Stimulated activated CD4-positive, alpha-beta T cell treated with anti-CD3 and anti-CD28 coated beads, TNF-alpha, amount 100 ng/mL, for 1 hour (primary cell): ENCODE measurements around the gene SKIC3.
A peak's percentile ranks its signal among the peaks of the same experiment; 100 is the strongest.

ENCODE experiments used
- DNase-seq, 3 donors: peaks; one replicate each; pipeline ENCODE4 v3.0.0-alpha.2; 2020; ENCODE audit warnings: low read depth in 3 of 3, low spot score in 1 of 3

Gene SKIC3

DNA sequence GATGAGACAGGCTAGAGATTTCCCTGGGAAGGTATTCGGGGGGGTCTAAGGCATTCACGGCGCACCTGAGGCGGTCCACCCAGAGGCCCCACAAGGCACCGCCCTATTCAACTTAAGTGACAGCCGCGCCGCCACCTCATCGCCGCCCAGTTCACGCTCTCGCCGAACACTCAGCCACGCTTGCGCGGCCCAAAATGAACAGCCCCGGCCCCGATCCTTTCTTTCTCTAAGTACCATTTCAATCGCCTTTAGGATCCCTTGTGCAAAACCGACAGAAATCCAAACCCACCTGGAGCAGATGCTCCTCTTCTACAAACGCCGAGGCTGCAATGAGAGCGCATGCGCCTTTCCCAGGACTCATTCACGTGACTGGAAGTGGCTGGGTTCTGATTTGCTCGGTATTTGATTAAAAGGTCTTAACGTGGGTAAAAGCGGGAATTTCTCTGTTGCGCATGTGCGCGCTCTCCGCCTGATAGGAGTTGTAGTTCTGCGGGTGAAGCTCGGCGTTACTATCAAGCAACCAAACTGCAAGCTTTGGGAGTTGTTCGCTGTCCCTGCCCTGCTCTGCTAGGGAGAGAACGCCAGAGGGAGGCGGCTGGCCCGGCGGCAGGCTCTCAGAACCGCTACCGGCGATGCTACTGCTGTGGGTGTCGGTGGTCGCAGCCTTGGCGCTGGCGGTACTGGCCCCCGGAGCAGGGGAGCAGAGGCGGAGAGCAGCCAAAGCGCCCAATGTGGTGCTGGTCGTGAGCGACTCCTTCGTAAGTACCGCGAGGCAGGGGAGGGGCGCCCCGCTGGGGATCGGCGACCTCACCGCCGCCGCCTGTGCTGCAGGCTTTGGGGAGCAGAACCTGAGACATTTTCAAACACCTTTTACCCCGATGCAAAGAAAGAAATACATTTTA is at the start of gene SKIC3, which contains the start of gene ARSK:
TSS of gene SKIC3 (minus strand) at position 331 of the 902 bp plus-strand sequence. CDS start 7,827 bp downstream, outside the sequence.
TSS of gene ARSK (plus strand) at position 455 of the 902 bp plus-strand sequence. CDS start at position 633, 178 bp downstream.
- DNase-seq = peak; percentile 75 to 87 (median 80)

DNA sequence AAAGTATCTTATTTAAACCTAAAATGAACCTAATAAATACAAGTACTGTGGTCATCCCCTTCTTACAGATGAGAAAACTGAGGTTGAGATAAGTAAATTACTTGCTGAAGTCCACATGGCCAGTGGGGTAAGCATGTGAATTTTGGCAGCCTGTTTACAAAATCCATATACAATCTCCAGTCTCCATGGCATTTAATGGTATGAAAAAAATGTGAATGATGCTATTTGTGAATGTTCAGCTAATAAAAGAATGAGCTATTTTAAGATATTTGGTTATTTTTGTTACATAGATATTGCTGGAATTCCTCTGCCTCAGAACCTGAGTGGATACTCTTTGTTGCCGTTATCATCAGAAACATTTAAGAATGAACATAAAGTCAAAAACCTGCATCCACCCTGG is 45.8 kb upstream of the SKIC3 start:
- DNase-seq = no peak

DNA sequence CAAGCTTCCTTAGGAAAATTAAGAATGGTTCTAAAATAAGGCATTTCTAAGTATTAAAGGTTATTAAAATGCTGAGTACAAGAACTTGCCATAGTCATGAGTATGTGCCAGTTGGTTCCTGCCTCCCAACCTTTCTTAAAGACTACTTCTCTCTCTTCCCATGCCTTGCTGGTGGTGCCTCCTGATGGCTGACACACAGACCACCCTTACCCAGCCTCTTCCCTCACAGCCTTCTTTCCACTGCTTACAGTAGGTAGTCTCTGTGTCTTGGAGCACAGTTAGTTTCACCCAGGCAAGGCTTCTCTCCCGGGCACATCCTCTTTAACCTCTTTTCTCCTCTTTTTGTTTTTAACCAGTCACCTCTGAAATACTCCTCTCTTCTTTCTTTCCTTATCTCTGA is 44.5 kb upstream of the SKIC3 start:
- no peak for DNase-seq

DNA sequence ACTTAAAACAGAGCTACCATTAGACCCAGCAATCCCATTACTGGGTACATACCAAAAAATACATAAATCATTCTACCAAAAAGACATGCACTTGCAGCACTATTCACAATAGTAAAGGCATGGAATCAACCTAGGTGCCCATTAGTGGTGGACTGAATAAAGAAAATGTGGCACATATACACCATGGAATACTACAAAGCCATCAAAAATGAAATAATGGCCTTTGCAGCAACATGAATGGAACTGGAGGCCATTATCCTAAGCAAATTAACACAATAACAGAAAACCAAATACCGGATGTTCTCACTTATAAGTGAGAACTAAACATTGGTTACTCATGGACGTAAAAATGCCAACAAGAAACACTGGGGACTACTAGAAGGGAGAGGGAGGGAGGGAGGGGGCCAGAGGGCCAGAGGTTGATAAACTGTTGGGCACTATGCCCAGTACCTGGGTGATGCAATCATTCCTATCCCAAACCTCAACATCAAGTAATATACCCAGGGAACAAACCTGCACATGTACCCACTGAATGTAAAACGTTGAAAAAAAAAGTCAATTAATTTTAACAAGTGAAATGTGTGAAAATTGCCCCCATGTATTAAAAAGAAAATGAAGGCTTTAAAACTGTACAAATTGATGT is 40.6 kb upstream of the SKIC3 start:
- DNase-seq = no peak

DNA sequence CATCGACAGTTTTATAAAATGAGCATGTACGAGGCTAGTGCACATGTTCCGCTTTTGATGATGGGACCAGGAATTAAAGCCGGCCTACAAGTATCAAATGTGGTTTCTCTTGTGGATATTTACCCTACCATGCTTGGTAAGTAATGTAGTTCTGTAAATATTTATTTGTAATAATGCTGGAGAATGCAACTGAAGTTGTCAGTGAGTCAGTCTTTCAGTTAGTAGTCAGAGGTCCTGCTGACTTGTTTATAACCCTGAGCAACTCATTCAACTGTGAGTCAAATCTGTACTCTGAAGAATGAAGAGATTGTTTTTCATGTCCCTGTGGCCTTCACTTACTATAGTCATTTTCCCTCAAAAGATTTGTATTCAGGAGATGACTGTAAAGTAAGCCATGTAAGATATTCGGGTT is 36.7 kb upstream of the SKIC3 start:
- DNase-seq = no peak

DNA sequence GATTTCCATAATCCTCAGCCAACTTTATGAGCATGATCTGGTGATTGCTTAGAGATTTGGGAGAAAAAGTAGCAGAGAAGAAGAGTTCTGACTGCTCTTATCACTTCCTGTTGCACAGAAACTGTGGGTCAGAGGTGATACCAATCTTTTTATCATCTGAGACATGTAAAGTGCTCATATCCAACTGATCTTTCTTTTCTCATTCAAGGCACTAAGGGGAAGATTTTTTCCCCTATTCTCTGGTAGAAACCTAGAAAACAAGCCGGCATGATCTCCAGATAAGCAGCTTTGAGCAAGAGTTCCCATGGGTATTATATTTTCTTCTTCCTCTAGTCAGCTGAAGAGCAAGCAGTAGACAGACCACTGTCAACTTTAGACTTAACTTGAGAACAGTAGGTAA is 36.1 kb upstream of the SKIC3 start:
- no peak for DNase-seq

DNA sequence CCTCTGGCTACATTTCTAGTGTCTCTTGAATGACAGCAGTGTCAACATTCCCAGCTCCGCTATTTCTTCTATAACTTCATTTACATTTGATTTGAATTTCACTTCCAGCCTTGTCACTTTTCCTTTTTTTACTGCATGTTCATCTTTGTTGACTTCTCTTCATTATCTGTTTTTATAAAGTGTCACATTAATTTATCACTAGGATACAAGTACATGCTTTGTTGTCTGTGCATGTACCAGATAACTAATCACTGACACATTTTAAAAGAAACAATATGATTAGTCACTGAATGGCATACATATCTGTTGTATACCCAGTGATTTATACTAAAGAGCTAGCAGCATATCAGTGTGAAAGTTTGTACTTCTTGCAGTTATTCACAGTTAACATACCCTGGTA is 29.2 kb upstream of the SKIC3 start:
- no peak for DNase-seq

DNA sequence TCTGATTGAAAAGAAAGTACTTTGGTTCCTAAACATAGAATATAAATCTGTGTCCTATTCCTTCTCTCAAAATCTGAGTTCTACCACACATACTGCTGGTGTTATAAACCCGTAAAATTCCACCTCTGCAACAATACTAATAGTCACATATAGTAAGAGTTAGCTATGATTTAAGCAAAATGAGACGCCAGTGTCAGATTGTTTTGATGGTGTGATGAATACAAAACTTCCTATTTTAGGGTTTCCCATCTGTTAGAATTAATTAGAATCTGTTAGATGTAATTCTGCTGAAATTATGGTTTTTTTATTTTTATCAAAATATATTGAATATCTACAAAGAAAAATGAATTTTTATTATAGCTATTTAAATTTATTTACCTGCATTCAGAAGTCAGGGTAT is 26.8 kb upstream of the SKIC3 start:
- no peak for DNase-seq

DNA sequence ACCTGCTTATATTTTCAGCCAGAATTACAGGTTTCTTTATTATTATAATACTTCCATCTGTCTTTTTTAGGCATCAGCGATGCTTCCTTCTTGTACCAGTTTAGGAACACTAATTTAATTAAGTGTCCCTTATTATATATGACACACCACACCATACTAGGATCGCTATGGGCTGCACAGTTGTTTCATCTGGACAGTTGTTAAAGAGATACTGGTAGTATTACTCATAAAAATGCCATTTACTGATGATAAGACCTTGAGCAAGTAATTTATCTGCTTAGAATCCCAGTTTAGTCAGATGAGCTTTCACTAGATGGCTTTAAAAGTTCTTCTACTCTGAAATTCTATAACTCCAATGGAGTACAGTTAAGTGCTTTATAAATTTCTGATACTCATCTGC is 17.2 kb upstream of the SKIC3 start:
- DNase-seq = no peak

DNA sequence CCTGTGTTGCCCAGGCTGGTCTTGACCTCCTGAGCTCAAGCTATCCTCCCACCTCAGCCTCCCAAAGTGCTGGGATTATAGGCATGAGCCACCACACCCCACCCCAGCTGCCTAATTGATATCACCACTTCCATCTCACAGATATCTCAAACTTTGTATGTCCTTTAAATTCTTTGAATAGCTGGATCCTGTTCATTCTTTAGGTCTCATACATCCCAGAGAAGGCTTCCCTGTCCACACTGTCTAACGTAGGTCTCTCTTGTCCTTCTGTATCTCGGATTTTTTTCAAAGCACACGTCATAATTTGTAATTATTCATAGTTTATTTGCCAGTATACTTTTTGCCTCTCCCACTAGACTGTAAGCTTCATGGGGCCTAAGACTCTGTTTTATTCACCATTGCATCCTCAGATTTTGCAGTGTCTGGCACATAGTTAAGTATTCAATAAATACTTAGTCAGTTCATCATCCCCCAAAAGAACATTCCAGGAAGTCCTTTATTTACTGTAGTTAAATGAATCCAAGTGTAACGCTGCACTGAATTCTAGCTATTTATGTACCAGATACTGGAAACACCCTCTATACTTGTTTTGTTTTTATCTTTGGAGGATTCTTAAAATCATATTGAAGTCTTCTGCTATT is 10.6 kb upstream of the SKIC3 start:
- DNase-seq = no peak

DNA sequence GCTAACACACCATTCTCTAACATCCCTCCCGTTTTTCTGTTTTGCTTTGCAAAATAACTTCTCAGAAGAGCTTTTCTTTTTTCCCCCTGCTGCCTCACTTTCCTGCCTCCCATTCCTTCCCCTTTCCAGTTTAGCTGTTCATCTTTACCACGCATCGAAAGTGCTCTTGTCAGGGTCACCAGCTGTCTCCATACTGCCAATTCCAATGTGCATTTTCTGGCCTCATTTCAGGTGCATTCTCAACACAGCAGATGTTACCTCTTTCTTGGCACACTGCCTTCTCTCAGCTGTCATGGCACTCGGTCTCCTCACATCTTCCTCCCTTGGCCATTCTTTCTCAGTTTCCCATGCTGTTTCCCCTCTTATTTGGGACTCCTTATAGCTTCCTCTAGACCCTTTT is 9.7 kb upstream of the SKIC3 start:
- no peak for DNase-seq

DNA sequence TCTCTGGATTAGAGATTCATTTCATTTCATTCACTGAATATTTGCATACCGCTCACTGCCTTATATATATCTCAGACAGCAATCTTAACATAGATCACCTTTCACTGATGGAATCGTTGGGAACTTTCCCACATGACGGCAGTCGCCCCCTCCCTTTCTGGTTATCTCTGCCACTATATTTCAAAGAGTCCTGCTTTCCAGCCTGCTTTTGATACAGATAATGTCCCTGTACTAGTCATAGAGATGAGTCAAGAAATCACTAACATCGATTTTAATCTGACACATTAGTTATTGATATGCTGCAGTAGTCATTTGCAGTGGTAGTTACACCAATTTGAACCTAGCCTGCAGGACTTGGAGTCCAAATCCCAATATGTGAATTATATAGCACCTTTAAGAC is 8.6 kb upstream of the SKIC3 start:
- DNase-seq = no peak

DNA sequence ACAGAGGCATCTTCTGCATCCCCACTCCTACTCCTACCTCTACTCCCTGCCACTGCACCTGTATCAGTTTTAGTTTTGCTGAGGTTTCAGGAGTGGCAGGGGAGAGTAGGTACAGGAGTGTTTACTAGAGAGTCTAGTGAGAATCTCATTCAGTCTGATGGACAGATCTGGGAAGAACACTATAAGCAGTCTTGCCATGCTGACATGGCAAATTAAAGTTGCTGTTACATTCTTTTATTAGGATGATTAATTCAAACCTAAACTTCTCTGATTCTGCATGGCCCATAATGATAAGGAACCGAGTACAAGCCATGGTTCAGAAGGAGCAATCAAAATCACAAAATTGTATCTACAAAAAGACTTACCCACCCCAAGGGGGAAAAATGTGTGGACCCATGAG is 7.5 kb upstream of the SKIC3 start:
- DNase-seq = no peak

DNA sequence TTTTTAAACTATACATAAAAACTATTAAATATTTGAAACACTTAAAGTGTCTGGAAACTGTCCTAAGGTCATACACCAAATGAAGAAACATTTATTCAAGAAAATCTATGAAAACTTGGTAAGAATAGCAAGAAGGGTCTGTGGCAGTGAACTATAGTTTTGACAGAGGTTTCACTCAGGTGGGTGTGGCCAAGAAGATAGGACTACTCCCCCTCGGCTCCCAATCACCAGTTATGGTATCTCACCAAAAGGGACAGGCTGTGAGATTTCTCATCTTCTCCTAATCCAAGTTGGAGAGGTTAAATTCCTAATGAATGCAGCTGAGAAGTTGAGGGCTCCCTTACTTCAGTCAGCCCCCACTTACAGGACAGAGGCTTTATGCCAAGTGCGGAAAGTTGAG is 3.1 kb upstream of the SKIC3 start:
- no peak for DNase-seq

DNA sequence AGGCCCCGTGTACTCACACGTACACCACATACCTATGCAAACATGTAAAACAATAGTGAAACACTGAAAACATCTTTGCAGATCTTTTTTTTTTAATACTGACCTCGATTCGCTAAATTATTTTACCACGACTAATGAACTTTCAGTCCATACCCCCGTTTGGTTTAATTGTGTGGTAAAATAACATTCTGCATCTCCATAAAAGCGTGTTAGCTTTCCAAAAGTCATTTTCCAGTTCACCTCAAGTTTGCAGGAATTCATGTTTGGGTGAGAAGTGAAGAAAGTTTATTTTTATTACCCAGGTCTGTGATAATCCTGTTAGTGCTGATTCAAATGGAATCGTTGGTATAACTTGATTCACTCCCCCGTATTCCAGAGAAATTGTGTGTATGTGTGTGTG is 776 bp upstream of the SKIC3 start:
- no peak for DNase-seq

DNA sequence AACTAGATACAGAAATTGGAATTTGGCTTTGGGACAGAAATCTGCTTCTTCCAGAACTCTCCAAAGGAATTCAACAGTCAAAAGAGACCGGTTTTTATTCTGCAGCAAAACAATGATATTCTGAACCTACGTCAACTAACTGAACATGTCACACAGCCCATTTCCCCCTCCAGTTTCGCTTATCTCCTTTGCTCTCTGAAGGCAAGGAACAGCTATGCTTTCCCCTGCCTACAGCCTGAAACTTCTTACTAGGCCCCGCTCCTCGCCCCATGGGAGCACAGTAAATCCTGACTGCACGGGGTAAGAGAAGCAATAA is 488 bp downstream of the SKIC3 start:
- no peak for DNase-seq

DNA sequence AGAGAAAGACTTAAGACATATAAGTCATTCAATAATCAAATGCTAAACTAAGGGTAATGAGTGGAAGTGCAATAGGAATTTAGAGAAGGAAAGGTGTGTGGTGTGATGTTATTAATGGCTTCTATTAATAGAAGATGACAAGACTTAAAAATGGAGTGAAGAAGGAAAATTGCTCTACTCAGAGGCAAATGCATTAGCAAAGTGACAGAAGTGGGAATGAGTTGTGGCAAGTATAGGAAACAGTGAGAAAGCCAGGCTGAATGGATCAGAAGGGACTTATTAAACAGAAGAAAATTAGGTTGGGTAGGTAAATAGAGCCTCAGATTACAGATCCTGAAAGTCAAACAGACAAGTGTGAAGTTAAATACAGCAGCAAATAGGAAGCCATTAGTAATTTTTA is 5.7 kb downstream of the SKIC3 start:
- DNase-seq = no peak

DNA sequence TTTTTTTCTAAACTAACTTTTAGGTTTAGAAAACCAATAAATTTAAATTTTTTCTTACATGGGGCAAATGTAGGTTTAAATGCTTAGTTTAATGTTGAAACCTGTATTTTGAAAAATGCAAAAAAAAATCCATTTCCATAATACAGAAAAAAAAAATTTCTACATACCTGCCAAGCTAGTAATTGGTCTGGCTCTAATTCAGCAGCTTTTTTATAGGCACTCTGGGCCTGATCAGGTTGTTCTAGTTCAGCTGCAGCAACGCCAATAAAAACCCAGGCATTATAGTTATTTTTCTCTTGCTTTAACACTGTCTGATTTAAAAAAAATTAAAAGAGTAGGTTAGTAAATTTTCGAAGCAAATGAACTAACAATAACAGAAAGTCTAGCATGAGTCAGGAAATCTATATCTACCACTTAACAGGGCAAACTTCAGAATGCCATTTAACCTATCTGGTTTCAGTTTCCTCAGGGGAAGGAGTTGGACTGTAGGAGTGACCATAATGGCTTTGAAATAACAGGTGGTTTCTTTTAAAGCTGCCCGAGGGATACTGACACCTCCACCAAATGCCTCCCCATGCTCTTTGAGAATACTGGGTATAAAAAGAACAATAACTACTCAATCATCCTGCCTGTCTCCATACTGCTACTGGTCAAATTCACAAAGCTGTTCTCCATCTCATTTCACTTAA is 11.6 kb downstream of the SKIC3 start:
- DNase-seq = no peak

DNA sequence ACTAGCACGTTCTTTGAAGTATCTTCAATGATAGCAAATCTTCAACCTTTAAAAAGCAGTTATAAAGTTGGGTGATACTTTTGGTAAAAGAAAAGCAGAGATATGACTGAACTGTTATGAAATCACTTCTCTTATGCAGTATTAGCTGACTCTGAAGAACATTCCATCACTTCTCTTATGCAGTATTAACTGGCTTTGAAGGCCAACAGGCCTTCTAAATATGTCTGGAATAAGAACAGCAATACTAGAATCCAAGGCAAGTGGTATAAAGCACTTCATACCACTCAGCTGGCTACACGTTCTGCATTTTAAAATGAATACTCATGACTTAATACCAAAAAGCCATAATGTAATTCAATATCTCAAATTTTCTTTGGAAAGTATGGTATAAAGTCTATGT is 17.3 kb downstream of the SKIC3 start:
- DNase-seq = no peak

DNA sequence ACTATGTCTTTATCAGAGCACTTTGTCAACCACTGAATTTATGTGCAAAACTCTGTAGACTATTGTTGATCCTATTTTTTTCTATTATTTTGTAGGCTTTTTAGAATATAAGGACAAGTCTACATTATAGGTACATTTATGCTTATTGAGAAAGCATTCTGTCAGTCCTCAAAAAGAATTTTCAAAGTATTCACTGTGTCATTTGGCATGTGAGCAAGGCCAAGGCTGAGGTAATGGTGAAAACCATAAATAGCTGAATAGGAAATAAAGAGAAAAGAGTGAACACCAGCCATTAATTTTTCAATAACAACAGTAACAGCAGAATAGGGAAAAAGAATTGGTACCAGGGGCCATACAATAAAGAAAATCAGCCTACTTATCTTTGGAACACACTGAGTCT is 21.0 kb downstream of the SKIC3 start:
- DNase-seq = no peak

DNA sequence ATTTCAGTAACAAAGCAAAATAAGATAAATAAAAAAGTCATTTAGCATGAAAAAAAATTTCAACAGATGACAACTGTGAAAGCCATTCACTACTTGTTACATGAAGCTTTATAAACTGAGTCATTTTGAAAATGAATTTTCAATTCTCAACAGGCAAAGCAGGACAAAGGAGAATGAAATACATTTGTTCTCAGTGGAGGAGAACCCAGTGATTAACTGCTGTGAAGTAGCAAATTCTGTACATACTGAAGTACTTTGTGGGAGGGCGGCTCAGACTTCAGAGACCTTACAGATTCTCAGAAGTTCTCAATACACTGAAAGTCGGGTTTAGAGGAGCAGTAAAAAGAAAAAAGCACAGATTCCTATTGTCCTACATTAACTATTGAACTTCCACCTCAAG is 21.7 kb downstream of the SKIC3 start:
- DNase-seq = no peak

DNA sequence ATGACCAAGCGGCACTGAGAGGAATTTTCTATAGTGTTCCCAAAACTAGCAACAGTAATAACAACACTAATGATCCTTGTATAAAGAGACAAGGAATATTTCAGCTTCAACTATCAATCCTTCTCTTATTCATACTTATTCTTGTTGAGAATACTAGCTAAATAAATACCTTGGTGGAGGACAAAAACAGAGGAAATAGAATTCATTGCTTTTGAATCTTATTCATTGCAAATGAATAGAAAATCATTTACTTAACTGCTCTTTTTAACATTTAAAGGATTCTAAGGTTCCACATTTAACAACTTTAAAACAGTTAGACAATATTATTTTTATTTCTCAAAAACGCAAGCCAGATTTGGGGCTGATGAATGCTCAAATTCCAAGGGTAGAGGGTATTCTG is 22.4 kb downstream of the SKIC3 start:
- DNase-seq = no peak
